Tibial artery (tissue), 4 donors: ENCODE measurements around the gene SMARCD1.

ENCODE experiments used
- DNase-seq, 2 donors: peaks; one replicate each; pipeline ENCODE4 v3.0.0-alpha.2; 2019
- H3K27ac ChIP-seq, 2 donors: fragments of 200-600 bp; sonication (generic) in 1 of 2; 1 replicate in 1 of 2; 2 replicates in 1 of 2; pipeline ENCODE4 v1.5.1; 2018 to 2019; ENCODE audit warnings: mild to moderate bottlenecking in 1 of 2
- H3K27me3 ChIP-seq, 2 donors: fragments of 200-600 bp; sonication (generic) in 1 of 2; one replicate each; pipeline versions ENCODE4 v1.5.1 to v1.6.0; 2016 to 2019
- H3K36me3 ChIP-seq, 3 donors: fragments of 200-600 bp; sonication (generic) in 2 of 3; one replicate each; pipeline ENCODE4 v1.5.1; 2016 to 2019; ENCODE audit warnings: mild to moderate bottlenecking in 2 of 3
- H3K4me1 ChIP-seq, 4 donors: fragments of 200-600 bp; sonication (generic) in 2 of 4; 1 replicate in 3 of 4; 2 replicates in 1 of 4; pipeline ENCODE4 v1.5.1; 2016 to 2019
- H3K4me3 ChIP-seq, 2 donors: fragments of 200-600 bp; sonication (generic) in 1 of 2; 1 replicate in 1 of 2; 2 replicates in 1 of 2; pipeline ENCODE4 v1.5.1; 2018 to 2019; ENCODE audit warnings: mild to moderate bottlenecking in 2 of 2
- H3K9me3 ChIP-seq, 3 donors: fragments of 200-600 bp; sonication (generic) in 1 of 3; one replicate each; pipeline ENCODE4 v1.5.1; 2016 to 2019
- CTCF ChIP-seq, 2 experiments: fragments of 200-600 bp in 1 of 2; fragments of 450-650 bp in 1 of 2; IDR thresholded peaks; one replicate each; pipeline ENCODE4 v1.5.1; 2017 to 2019; ENCODE audit warnings: antibody characterized with exemption in 2 of 2, mild to moderate bottlenecking in 1 of 2, moderate library complexity in 1 of 2
- intact Hi-C: fragments of 100-400 bp; cut with DNase I; formaldehyde crosslinking; loops from one replicate; pipeline ENCODE4 v1.15.0; 2023; ENCODE audit warnings: low total_unique reads

SMARCD1 gene

GRCh38 chr12:50111395-50111692 is 26.2 kb downstream of the SMARCD1 start:
- H3K4me1 ChIP-seq = peaks cover 0 to 57% (median 44%) of the 10 kb centered on the region in 4 donors
- peak overlapping the region; percentile 97 to 99 for H3K27ac ChIP-seq
- H3K4me3 ChIP-seq = peak overlapping the region; percentile 38 to 41
- no peaks in the 10 kb centered on the region for H3K27me3 ChIP-seq
- no peaks in the 10 kb centered on the region for H3K9me3 ChIP-seq
- H3K36me3 ChIP-seq = peaks cover 0 to 7% (median 0%) of the 10 kb centered on the region in 3 donors
- intact Hi-C loops = loop anchor here (2.0 to 5.0 kb wide), 2 partner anchors 27 to 56 kb away; partner anchors contain the start of genes CERS5 and SMARCD1
- no peak for TF ChIP-seq CTCF (IDR thresholded peaks at IDR 0.05)
- no peak for DNase-seq

GRCh38 chr12:50111693-50112455 is 26.7 kb downstream of the SMARCD1 start, which contains the start of gene COX14:
Gene COX14 (plus strand): TSS chr12:50112236. CDS start chr12:50120044, 7,808 bp downstream.
- Histone ChIP-seq H3K9me3 (no peaks in the 10 kb centered on the region), H3K4me3 (peak within 1 kb of the TSS; percentile 75 to 99), H3K4me1 (peaks cover 0 to 61% (median 47%) of the 10 kb centered on the region in 4 donors), H3K27me3 (no peaks in the 10 kb centered on the region), H3K36me3 (peaks cover 0 to 7% (median 0%) of the 10 kb centered on the region in 3 donors), H3K27ac (peak within 1 kb of the TSS; percentile 97 to 99)
- TF ChIP-seq CTCF (IDR thresholded peaks at IDR 0.05) = peak; percentile 83 to 89
- DNase-seq = peak; percentile 99 to 100
- intact Hi-C loops = loop anchor here (2.0 to 5.0 kb wide), 2 partner anchors 27 to 55 kb away; partner anchors contain the start of genes CERS5 and SMARCD1

- Histone ChIP-seq H3K36me3 (peaks cover 0 to 7% (median 0%) of the 10 kb centered on the region in 3 donors), H3K4me1 (peaks cover 0 to 69% (median 54%) of the 10 kb centered on the region in 4 donors), H3K4me3 (peak overlapping the region; percentile 75 to 99), H3K27ac (peak overlapping the region; percentile 97 to 99), H3K27me3 (no peaks in the 10 kb centered on the region), H3K9me3 (no peaks in the 10 kb centered on the region)
- intact Hi-C loops = loop anchor here (5.0 kb wide), 1 partner anchor 55 kb away; the partner anchor contains the start of gene CERS5
- no peak for DNase-seq
- TF ChIP-seq CTCF (IDR thresholded peaks at IDR 0.05) = no peak
Measured at GRCh38 chr12:50112456-50113218, 27.5 kb downstream of the SMARCD1 start.

GRCh38 chr12:50117057-50117622 is 32.0 kb downstream of the SMARCD1 start:
- DNase-seq = peak in 1 of 2 donors; percentile 41
- Histone ChIP-seq H3K36me3 (peaks cover 0 to 36% (median 26%) of the 10 kb centered on the region in 3 donors), H3K27ac (peak overlapping the region; percentile 36 to 56), H3K4me3 (no peak overlapping the region), H3K4me1 (peaks cover 0 to 58% (median 42%) of the 10 kb centered on the region in 4 donors), H3K9me3 (no peaks in the 10 kb centered on the region), H3K27me3 (no peaks in the 10 kb centered on the region)
- no peak for TF ChIP-seq CTCF (IDR thresholded peaks at IDR 0.05)
- intact Hi-C loops = no loop called here

GRCh38 chr12:50119387-50119786 is 34.2 kb downstream of the SMARCD1 start:
- H3K4me3 ChIP-seq = no peak overlapping the region
- H3K36me3 ChIP-seq = peaks cover 3 to 53% (median 38%) of the 10 kb centered on the region in 3 donors
- no peak for DNase-seq
- H3K4me1 ChIP-seq = peaks cover 0 to 41% (median 27%) of the 10 kb centered on the region in 4 donors
- TF ChIP-seq CTCF (IDR thresholded peaks at IDR 0.05) = no peak
- intact Hi-C loops = no loop called here
- no peaks in the 10 kb centered on the region for H3K27me3 ChIP-seq
- no peaks in the 10 kb centered on the region for H3K9me3 ChIP-seq
- H3K27ac ChIP-seq = no peak overlapping the region
